22Rv1 (cell line): ENCODE data around the gene GPX4.

ENCODE experiments used
- H3K27ac ChIP-seq: fragments of 450-650 bp; 2 replicates; pipeline ENCODE4 v1.5.1; 2017
- ZFX ChIP-seq: fragments of 450-650 bp; IDR thresholded peaks from 2 replicates; pipeline ENCODE4 v1.6.1; 2017; ENCODE audit warnings: antibody characterized with exemption, borderline replicate concordance
- TF ChIP-seq, protein P1 (sequence below): fragments of 450-650 bp; IDR thresholded peaks from 2 replicates; pipeline ENCODE4 v1.5.1; 2017; ENCODE audit warnings: mild to moderate bottlenecking

GPX4 gene

DNA sequence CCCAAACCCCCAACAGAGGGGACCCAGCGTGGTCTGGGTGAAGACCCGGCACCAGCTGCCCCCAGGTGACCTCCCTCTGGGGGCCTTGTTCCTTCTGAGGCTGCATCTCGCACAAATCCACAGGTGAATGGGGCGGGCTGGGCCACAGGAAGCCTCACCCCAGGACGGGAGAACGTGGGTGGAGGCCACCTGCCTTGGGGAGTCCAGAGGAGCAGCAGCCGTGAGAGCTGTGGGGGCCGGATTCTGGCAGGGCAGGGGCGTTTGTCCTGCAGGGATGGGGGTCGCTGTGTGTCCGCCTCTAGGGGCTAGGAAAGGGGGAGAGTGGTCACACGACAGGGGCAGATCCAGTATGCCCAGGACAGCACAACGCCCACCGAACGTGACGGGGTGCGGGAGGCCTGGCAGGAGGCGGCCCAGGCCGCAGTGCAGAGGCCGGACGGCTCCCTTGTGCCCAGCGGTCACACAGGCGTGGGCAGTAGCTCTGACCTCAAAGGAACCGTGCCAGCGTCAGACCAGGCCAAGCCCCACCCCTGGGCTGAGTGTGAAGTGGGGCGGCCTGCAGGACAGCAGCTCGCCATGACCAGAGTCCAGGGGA lies 15.3 kb upstream of the GPX4 start:
- H3K27ac ChIP-seq = peak overlapping the region; percentile 41; the same call in 1 of the 2 replicates
- TF ChIP-seq, protein P1, sequence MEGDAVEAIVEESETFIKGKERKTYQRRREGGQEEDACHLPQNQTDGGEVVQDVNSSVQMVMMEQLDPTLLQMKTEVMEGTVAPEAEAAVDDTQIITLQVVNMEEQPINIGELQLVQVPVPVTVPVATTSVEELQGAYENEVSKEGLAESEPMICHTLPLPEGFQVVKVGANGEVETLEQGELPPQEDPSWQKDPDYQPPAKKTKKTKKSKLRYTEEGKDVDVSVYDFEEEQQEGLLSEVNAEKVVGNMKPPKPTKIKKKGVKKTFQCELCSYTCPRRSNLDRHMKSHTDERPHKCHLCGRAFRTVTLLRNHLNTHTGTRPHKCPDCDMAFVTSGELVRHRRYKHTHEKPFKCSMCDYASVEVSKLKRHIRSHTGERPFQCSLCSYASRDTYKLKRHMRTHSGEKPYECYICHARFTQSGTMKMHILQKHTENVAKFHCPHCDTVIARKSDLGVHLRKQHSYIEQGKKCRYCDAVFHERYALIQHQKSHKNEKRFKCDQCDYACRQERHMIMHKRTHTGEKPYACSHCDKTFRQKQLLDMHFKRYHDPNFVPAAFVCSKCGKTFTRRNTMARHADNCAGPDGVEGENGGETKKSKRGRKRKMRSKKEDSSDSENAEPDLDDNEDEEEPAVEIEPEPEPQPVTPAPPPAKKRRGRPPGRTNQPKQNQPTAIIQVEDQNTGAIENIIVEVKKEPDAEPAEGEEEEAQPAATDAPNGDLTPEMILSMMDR = no peak
- no peak for TF ChIP-seq ZFX

DNA sequence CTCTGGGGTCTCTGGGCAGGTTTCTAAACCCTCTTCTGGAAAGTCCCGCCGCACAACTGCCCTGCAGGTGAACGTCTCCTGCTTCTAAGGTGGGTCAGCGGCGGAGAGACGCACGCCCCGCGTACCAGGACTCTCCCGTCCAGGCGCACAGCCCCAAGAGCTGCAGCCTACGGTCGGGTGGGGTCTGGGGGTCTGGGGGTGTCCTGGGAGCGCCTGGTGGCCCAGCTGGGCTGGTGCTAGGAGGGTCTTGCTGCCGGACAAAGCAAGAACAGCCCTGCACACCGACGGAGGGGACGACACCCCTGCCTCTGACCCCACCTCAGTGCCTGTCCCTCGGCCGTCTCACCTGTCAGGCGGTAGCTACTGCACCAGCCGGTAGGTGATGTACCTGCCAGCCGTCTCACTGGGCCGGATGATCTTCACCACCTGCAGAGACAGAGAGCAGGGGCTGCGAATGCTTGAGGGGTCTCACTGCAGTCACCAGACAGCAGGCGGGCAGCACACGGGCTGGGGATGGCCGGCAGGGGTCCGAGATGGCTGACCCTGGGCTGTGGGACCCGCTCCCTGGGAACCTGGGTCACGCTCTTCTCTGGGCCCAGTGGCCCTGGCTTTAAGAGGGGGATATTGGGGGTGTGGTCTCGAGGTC lies 14.5 kb upstream of the GPX4 start:
- no peak overlapping the region for H3K27ac ChIP-seq
- TF ChIP-seq ZFX = no peak
- TF ChIP-seq, protein P1 = no peak

DNA sequence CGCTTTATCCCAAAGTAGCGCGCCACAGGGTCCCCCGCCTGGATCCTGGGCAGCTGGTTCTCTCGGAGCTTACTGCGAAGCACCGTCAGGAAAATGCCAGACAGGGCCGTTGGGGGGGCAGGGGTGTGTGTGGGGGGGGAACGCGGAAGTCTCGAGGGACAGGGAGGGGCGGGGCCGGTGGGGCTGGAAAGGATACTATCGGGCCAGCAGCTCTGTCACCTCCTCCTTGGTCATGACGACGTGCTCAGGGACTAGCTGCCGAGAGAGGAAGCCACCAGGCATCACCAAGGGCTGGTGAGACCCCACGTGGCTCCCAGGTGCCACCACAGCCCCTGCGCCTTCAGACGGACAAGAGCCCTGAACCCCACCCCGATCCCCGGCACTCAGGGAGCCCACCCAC lies 13.9 kb upstream of the GPX4 start:
- H3K27ac ChIP-seq = no peak overlapping the region
- no peak for TF ChIP-seq ZFX
- TF ChIP-seq, protein P1 = no peak

DNA sequence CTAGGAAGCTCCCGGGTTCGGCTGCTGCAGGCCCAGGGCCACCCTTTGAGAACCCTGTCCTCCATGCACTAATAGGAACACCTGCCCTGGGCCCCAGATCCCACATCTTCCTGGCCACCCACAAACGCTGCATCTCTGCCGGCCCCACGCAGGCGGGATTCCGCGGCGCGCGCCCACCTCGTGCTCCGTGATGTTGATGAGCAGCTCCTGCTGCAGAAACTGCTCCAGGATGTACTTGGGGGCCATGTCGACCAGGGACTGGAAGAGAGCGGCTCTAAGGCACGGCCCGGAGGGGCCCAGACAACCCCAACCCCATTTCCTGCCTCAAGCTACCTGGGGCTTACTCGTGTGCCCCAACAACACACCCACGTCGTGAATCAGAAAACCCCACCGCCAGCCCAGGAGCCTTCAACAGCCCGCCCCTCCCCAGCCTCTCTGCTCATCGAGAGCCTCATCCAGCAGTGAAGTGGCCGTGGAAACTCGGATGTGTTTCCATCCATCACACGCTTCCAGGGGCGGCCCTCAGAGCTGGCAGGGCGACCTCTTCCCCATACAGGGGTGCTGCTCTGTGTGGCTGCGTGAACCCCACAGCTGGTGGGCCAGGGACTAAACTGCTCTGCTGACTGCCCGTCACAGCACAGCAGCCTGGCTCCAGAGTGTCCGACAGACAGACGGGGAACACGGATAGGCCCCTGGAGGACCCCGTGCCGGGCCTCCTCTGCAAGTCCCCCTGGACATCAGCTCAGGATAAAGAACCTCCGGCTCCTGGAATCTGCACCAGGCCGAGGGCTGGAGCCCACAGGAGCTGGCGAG lies 12.9 kb upstream of the GPX4 start:
- TF ChIP-seq, protein P1 = no peak
- H3K27ac ChIP-seq = no peak overlapping the region

DNA sequence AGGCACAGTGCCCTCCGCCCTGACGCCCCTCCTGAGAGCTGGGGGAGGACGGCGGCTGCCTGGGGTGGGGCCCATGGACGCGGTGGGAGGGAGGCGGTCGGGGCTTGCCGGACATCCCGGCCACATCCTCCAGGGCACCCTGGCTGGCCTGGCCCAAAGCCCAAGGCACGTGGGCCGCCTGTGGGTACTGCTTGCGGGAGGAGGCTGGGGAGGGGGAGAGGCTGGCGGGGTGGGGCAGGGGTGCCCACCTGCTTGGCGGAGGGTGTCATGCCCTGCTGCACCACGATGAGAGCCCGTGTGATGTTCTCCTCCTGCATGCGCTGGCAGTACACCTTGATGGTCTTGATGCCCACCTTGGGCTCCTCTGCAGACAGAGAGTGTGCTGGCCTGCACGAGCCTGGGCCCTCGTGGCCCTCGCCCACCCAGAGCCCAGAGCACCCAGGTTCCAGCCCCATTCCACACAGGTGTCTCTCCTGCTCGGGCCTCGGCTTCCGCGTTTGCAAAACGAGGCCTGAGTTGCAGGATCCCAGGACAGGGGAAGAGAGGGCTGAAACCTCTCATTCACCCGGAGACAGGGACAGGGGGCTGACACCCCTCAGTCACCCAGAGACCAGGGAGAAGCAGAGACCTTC lies 12.1 kb upstream of the GPX4 start:
- TF ChIP-seq ZFX = no peak
- TF ChIP-seq, protein P1 = no peak
- H3K27ac ChIP-seq = no peak overlapping the region

DNA sequence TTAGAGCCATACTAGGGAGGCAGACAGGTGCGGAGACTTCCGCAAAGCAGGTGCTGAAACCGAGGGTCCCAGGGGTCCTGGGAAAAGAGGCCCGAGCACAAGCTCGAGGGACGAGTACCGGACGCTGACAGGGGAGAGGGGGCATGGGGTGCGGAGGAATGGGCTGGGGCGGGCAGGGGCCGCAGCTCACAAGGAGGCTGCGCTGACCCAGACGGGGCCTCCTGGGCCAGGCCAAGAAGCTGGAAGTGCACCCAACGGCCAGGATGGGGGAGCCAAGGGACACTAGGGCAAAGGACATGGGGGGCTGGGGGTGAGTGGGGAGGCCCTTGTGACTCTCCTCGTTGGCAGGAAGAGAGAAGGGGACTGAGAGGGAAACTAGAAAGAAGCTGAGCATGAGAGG lies 10.5 kb upstream of the GPX4 start:
- H3K27ac ChIP-seq = peak overlapping the region; percentile 54; the same call in 1 of the 2 replicates
- no peak for TF ChIP-seq ZFX
- TF ChIP-seq, protein P1 = no peak
